IPS DF 19.7 (cell line): ENCODE measurements around the gene PGRMC2.

Experiments used
- DNase-seq: peaks from one replicate; pipeline ENCODE4 v3.0.0-alpha.2; 2013; ENCODE audit warnings: low read depth, low spot score

PGRMC2 gene

GRCh38 chr4:128220286-128221235, 67.1 kb downstream of the PGRMC2 start:
- no peak for DNase-seq
